ENCODE results near the gene SLC25A29.

DNA sequence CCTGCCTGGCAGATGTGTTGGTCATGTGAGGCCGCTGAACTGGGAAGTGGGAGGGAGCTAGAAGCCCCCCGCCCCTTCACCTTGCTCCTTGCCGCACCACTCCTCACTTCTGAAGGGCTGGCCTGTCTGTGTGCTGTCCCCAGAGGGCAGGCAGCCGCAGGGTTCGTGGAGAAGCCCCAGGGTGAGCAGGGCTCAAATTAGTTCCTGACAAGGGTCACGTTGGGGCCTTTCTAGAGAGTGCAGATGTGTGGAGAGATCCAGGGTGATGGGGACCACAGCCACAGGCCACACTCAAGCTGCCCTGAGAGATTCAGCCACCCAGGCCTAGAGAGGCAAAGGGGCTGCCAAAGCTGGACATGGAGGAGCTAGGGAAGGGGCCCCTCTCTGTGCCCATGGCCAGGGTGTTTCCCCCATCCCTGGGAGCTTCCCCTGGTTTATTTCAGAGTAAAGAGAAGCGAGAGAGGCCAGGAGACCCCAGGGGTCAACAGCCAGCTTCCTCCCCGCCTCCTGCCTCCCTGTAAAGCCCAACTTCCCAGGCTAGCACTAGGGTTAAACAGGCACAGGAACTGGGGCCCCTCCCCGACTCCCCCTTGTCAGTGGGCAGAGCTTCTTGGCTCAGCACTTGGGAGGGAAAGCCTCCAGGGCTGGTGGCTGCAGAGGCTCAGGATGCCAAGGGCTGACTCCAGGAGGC, 16.2 kb downstream of the SLC25A29 start:
- TF ChIP-seq ZNF274 (IDR thresholded peaks at IDR 0.05; ENCODE audit: low read depth, low read length) (no peak), YY1 (IDR thresholded peaks at IDR 0.05; ENCODE audit: insufficient read depth, insufficient read length) (no peak)
